GM18499 (cell line): ENCODE data around the gene ZNF749.
"Not testable (repeated sequence)": the region's sequence is repeated elsewhere in the genome, so short reads cannot be mapped to it uniquely, and the experiment has no call there.

ENCODE experiments used
- ATAC-seq: cut with Tn5 transposase; IDR thresholded peaks from one replicate; pipeline ENCODE4 v1.9.1; 2021; ENCODE audit warnings: moderate number of reproducible peaks; ENCODE audit not compliant: insufficient read depth, unreplicated experiment

The ZNF749 gene

DNA sequence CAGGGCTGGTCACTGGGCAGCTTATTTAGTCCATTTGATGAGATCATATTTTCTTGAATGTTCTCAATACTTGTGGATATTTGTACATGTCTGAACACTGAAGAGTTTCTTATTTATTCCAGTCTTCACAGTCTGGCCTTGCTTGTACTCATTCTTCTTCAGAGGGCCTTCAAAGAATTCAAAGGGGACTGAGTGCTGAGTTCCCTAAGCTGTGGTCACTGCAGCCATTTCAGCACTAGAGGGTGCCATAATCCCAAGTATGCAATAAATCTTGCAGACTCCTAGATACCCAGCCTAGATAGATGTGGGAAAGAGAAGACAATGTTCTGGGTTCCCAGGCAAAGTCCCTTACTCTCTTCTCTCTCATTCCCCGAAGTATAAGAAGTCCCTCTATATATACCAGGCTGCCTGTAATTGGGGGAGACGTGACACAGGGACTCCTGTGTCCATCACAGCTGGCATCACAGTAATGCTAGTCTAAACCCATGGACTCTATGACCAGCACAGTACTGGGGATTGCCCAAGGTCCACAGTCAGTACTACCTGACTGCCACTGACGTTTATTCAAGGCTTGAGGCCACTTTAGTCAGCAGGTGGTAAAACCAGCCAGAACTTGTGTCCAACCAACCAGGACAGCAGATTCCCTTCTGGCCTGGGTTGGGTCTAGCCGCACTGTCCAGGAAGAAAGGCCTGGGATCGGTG is 30.7 kb downstream of the ZNF749 start:
- ATAC-seq, result no peak

DNA sequence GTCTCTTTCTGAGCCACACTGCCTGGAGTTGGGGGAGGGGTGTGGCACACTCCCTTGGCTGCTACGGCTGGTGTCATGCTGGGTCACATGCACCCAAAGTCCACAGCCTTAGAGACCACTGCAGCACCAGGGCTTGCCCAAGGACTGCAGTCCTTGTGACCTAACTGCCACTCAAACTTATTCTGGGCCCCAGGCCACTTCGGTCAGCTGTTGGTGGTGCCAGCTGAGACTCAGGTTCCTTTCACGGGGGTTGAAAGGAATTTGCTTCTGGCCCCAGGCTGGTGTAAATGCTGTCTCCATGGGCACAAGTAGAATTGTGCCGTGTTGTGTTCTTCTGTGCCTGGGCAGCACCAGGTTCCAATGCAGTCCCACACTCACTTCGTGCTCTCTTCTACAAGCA is 31.4 kb downstream of the ZNF749 start:
- ATAC-seq, result no peak

DNA sequence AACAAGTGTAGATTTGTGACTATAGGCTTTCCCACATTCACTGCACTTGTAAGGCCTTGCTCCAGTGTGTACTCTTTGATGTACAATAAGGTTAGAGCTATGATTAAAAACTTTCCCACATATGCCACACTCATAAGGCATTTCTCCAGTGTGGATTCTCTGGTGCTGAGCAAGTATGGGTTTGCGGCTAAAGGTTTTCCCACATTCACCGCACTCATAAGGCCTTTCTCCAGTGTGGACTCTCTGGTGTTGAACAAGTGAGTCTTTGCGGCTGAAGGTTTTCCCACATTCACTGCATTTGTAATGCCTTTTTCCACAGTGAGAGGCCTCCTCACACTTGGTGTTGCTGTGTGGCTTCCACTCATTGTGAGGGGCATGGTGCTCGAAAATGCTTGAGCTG is 38.5 kb downstream of the ZNF749 start:
- no peak for ATAC-seq

DNA sequence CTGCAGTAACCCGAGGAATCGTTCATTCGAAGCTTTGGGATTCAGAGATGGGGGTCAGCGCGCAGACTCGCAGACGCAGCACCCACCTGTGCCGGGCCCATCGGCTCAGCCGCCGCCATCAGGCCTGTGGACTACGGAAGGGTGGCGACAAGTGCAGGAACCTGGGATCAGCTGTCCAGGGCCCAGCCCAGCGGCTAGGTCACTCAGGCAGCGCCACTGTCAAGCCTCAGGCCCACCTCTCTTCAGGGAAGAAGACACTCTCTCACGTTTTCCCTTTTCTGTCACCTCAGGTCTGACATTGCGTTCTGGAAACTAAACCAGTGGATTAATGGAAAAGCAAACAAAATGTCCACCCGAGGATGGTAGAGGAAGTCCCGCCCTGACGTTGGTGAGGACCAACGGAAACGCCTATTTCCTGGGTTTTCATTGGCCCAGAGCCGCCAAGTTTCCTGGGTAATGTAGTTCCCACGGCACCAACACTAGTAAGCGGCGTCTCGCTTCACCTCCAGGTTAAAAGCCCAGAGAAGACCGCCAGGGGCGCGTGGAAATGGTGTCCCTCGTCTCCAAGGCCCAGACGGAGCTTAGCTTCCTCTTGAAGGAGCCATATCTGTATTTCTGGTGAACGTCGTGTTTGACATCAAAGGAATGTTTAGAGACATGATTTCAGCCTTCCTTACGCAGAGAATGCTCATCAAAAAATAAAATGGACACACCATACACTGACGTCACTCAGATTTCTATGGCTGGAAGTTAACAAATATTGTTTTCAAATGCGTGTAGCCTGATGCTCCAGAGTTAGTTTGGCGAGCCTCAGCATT is 42.3 kb downstream of the ZNF749 start, which contains the start of gene ZNF772:
Gene ZNF772, minus strand, starts transcription at position 376 of the 818 bp plus-strand sequence. Its CDS starts 257 bp downstream, at position 119.
- peak; percentile 62 for ATAC-seq

DNA sequence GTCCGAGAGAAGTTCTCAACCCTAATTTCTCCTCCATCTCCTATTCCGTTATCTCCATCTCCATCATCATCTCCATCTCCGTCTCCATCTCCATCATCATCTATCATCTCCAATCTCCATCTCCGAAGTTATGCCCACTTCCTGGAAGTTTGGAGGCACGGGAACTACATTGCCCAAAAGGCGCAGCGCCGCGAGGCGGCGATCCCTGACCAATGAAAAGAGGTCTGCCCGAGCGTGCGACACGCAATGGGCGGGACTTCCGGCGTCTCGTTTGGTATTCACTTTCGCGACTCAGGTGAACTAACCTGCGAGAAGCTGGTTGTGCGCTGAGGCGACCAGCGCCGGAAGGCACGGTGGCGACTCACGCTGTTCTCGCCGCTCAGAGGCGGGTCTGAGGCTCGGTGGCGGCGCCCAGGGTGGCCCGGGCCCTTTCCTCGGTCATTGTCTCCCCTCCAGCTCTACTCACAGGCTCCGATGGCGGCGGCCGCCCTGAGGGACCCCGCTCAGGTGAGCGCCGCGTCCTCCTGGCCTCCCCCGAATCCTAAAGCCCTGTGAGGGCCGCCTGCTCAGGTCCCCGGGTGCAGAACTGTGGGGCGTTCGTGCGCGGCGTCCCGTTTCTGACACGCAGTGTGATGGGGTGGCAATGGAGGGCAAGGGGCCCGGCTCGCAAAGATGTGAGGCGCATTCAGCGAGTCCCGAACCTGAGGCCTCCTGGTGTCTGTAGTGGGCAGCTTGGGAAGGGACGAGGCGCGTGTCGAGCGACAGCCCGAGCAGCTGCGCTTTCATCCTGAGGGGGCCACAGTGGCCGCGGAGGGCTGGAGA is 52.6 kb downstream of the ZNF749 start, which contains the start of gene ZNF419:
Gene ZNF419, plus strand, starts transcription at position 274 of the 822 bp plus-strand sequence. Its CDS starts 201 bp downstream, at position 475.
- not testable (repeated sequence) for ATAC-seq

DNA sequence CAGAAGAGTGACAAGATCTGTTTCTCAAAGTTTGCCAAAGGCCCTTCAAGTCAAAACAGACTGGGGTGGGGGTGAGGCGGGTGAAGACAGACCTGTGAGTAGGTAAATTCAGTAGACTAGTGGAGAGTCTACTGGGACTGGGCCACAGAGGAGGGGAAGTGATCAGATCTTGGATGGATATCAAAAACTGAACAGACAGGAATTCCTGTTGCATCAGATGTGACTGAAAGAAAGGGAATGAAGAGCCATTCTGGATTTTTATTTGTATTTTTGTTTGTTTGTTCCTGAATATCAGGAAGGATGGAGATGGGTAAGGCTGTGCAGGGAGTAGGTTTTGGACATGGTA is 53.1 kb downstream of the ZNF749 start:
- ATAC-seq, result not testable (repeated sequence)
